HEK293T (cell line): ENCODE results near the gene FNDC3B.

Experiments
- BHLHE40 ChIP-seq: fragments of 450-650 bp; IDR thresholded peaks from 2 replicates; pipeline ENCODE4 v1.6.1; 2016; ENCODE audit warnings: mild to moderate bottlenecking, moderate library complexity, borderline replicate concordance
- CTBP1 ChIP-seq: fragments of 450-650 bp; IDR thresholded peaks from 2 replicates; pipeline ENCODE4 v1.6.1; 2016; ENCODE audit warnings: borderline replicate concordance
- FOXK2 ChIP-seq: fragments of 450-650 bp; IDR thresholded peaks from 2 replicates; pipeline ENCODE4 v1.6.1; 2016; ENCODE audit warnings: mild to moderate bottlenecking
- ZNF384 ChIP-seq: fragments of 450-650 bp; IDR thresholded peaks from 2 replicates; pipeline ENCODE4 v1.6.1; 2016
- TF ChIP-seq, protein P1 (sequence below): fragments of 450-650 bp; IDR thresholded peaks from 2 replicates; pipeline ENCODE4 v1.6.1; 2016

DNA sequence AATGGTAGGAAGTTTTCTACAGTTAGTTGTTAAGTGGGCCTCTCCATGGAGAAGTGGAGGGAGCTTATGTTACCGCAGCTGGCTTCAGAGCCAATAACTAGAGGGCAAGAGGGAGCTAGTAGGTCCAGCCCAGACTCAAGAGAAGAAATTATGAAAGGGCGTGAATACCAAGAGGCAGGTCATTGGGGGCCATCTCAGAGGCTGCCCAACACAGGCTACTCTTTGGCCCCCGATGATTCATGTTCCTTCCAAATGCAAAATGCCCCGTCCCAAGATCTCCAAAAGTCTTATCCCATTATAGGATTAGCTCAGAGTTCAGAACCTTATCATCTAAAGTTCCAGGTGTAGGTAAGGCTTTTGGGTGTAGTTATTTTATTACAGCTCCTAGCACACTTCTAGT lies 94.5 kb downstream of the FNDC3B start:
- TF ChIP-seq FOXK2 (no peak), CTBP1 (no peak), BHLHE40 (no peak), ZNF384 (no peak)
- TF ChIP-seq, protein P1, sequence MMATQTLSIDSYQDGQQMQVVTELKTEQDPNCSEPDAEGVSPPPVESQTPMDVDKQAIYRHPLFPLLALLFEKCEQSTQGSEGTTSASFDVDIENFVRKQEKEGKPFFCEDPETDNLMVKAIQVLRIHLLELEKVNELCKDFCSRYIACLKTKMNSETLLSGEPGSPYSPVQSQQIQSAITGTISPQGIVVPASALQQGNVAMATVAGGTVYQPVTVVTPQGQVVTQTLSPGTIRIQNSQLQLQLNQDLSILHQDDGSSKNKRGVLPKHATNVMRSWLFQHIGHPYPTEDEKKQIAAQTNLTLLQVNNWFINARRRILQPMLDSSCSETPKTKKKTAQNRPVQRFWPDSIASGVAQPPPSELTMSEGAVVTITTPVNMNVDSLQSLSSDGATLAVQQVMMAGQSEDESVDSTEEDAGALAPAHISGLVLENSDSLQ, result no peak
